Heart left ventricle (tissue), 16 donors: Measurements from ENCODE around the gene MFF. TPM values are rescaled to one million over a fixed set of nuclear protein-coding genes. Genes with fewer than 3 reads are reported as not detected.

Experiments used
- ATAC-seq, 4 donors: fragments of 200-7000 bp; cut with Tn5 transposase; one replicate each; pipeline ENCODE4 v1.9.1; 2020 to 2022; ENCODE audit warnings: moderate library complexity in 4 of 4, mild to moderate bottlenecking in 3 of 4, moderate number of reproducible peaks in 1 of 4
- DNase-seq, 5 donors: peaks; one replicate each; pipeline ENCODE4 v3.0.0-alpha.2; 2020
- H3K27ac ChIP-seq, 12 donors: fragments of 200-600 bp; sonication (generic) in 4 of 12; one replicate each; pipeline versions ENCODE4 v1.5.0 to v1.8.0; 2016 to 2022; ENCODE audit warnings: mild to moderate bottlenecking in 2 of 12
- H3K27me3 ChIP-seq, 9 donors: fragments of 200-600 bp; sonication (generic) in 2 of 9; one replicate each; pipeline versions ENCODE4 v1.5.1 to v1.8.0; 2016 to 2022; ENCODE audit warnings: mild to moderate bottlenecking in 3 of 9
- H3K36me3 ChIP-seq, 9 donors: fragments of 200-600 bp; sonication (generic) in 2 of 9; one replicate each; pipeline versions ENCODE4 v1.5.0 to v1.8.0; 2018 to 2022; ENCODE audit warnings: mild to moderate bottlenecking in 2 of 9
- H3K4me1 ChIP-seq, 12 donors: fragments of 200-600 bp; sonication (generic) in 4 of 12; one replicate each; pipeline versions ENCODE4 v1.5.0 to v1.8.0; 2016 to 2022; ENCODE audit warnings: mild to moderate bottlenecking in 3 of 12
- H3K4me3 ChIP-seq, 12 donors: fragments of 200-600 bp; sonication (generic) in 4 of 12; one replicate each; pipeline versions ENCODE4 v1.5.0 to v1.8.0; 2017 to 2022; ENCODE audit warnings: mild to moderate bottlenecking in 9 of 12, moderate library complexity in 4 of 12
- H3K9me3 ChIP-seq, 12 donors: fragments of 200-600 bp; sonication (generic) in 4 of 12; one replicate each; pipeline versions ENCODE4 v1.5.0 to v1.8.0; 2016 to 2022; ENCODE audit warnings: mild to moderate bottlenecking in 1 of 12
- CTCF ChIP-seq, 12 donors: fragments of 200-600 bp; sonication (generic) in 4 of 12; IDR thresholded peaks; one replicate each; pipeline versions ENCODE4 v1.5.0 to v1.8.0; 2018 to 2022; ENCODE audit warnings: antibody characterized with exemption in 12 of 12, mild to moderate bottlenecking in 5 of 12
- POLR2A ChIP-seq, 2 donors: fragments of 450-650 bp; IDR thresholded peaks; one replicate each; pipeline ENCODE4 v1.6.1; 2017; ENCODE audit warnings: antibody characterized with exemption in 2 of 2, mild to moderate bottlenecking in 2 of 2, moderate library complexity in 2 of 2
- WGBS, 4 donors: extraction: QIAGEN DNeasy Blood & Tissue Kit in 2 of 4; methylation state at CpG; one replicate each; pipeline versions ENCODE4 v1.1.5 to v1.1.7; 2013 to 2018; 5-methylcytosine and 5-hydroxymethylcytosine counted together
- intact Hi-C, 10 donors: fragments of 100-400 bp; cut with DNase I; formaldehyde crosslinking; loops; one replicate each; pipeline versions ENCODE4 v1.11.1 to v1.14.2; 2022
- polyA plus RNA-seq, 2 donors: library from polyadenylated mRNA; stranded (reverse); fragments of 200-250 nt; gene quantifications; one replicate each; pipeline ENCODE4 v1.2.3, GENCODE V29; 2013
- total RNA-seq, 9 donors: library from RNA; depleted of rRNA in 2 of 9; stranded (reverse); fragments of >200 nt in 2 of 9; fragmentation: NEBNext Ultra II Directional in 3 of 9; extraction: Animal tissue kit (Norgen Biotek cat#: 25700) in 3 of 9; gene quantifications; one replicate each; pipeline versions ENCODE4 v1.1.0 to v1.2.4, GENCODE V29; 2016 to 2023
- donor health status: ischemic (EF 13 %, LVEDD 7.1; RV severe dilation, severe dysfunction).
- donor health status: healthy with polysubstance abuse.
- donor health status: DM: no; HTN: yes; CAD: no.
- donor health status: DM: no; HTN: no; CAD: no.
- donor health status: ischemic (EF 25% LVEDD 6.9; RV normal size, moderate dysfunction).
- donor health status: ischemic (EF 25% LVEDD 5.7; RV mildly dilated, moderate dysfunction).
- donor health status: healthy.
- donor health status: DM: yes; HTN: yes; CAD: no.
- donor health status: ischemic (EF 35%, LVEDD 5.7; RV mildly dilated, moderate dysfunction).
- donor health status: nonischemic (EF 11% LVEDD 7.7; RV severe dilation, severe dysfunction).
- donor health status: DM: yes; HTN: yes; CAD: no.
- donor health status: PGD.
- donor health status: ischemic (EF 29% LVEDD 5.4; RV normal size, mild dysfunction).
- donor health status: nonischemic (EF 23%, LVEDD 6.1; RV moderate dilation, normal function).

The MFF gene
- total and polyA plus RNA-seq, 11 donors: 60.1 to 117 (median 79.7) TPM

GRCh38 chr2:227370092-227370491 is 45.0 kb downstream of the MFF start:
- Histone ChIP-seq H3K36me3 (no peaks in the 10 kb centered on the region), H3K27me3 (no peaks in the 10 kb centered on the region), H3K4me1 (peaks cover 0 to 31% (median 0%) of the 10 kb centered on the region in 12 donors), H3K27ac (peak overlapping the region in 2 of 12 donors; percentile 46 to 85), H3K4me3 (no peak overlapping the region), H3K9me3 (no peaks in the 10 kb centered on the region)
- intact Hi-C loops: no loop called here
- WGBS, 4 donors: 87 to 90% (median 89%) methylated on average over 8 of the region's 8 CpGs
- TF ChIP-seq CTCF (IDR thresholded peaks at IDR 0.05): no peak
- TF ChIP-seq POLR2A (IDR thresholded peaks at IDR 0.05): no peak
- no peak for DNase-seq
- ATAC-seq: no peak

GRCh38 chr2:227370791-227371312 is 45.8 kb downstream of the MFF start:
- Histone ChIP-seq H3K36me3 (no peaks in the 10 kb centered on the region), H3K27me3 (no peaks in the 10 kb centered on the region), H3K9me3 (no peaks in the 10 kb centered on the region), H3K27ac (peak overlapping the region in 1 of 12 donors; percentile 89), H3K4me3 (no peak overlapping the region), H3K4me1 (peaks cover 0 to 31% (median 0%) of the 10 kb centered on the region in 12 donors)
- ATAC-seq (peak in 3 of 4 donors; percentile 81 to 90 (median 85)), DNase-seq (peak in 3 of 5 donors; percentile 22 to 61 (median 51))
- intact Hi-C loops: no loop called here
- 65 to 70% (median 68%) methylated on average over 9 of the region's 9 CpGs for WGBS, 4 donors
- TF ChIP-seq POLR2A (IDR thresholded peaks at IDR 0.05): no peak
- no peak for TF ChIP-seq CTCF (IDR thresholded peaks at IDR 0.05)

- Histone ChIP-seq H3K27ac (no peak overlapping the region), H3K4me3 (no peak overlapping the region), H3K9me3 (no peaks in the 10 kb centered on the region), H3K4me1 (peaks cover 0 to 29% (median 0%) of the 10 kb centered on the region in 12 donors), H3K27me3 (peaks cover 0 to 7% (median 0%) of the 10 kb centered on the region in 9 donors), H3K36me3 (no peaks in the 10 kb centered on the region)
- 86 to 89% (median 87%) methylated on average over 10 of the region's 10 CpGs for WGBS, 4 donors
- ATAC-seq: no peak
- intact Hi-C loops: no loop called here
- no peak for DNase-seq
- TF ChIP-seq CTCF (IDR thresholded peaks at IDR 0.05) (no peak), POLR2A (IDR thresholded peaks at IDR 0.05) (no peak)
These were observed 48.3 kb downstream of the MFF start for GRCh38 chr2:227373389-227373788.

- no peaks in the 10 kb centered on the region for H3K36me3 ChIP-seq
- ATAC-seq: no peak
- intact Hi-C loops: no loop called here
- TF ChIP-seq CTCF (IDR thresholded peaks at IDR 0.05): no peak
- TF ChIP-seq POLR2A (IDR thresholded peaks at IDR 0.05): no peak
- no peak for DNase-seq
- 58 to 73% (median 65%) methylated on average over 6 of the region's 6 CpGs for WGBS, 4 donors
- H3K27ac ChIP-seq: no peak overlapping the region
- no peak overlapping the region for H3K4me3 ChIP-seq
- peaks cover 0 to 10% (median 0%) of the 10 kb centered on the region in 9 donors for H3K27me3 ChIP-seq
- peaks cover 0 to 24% (median 0%) of the 10 kb centered on the region in 12 donors for H3K4me1 ChIP-seq
- no peaks in the 10 kb centered on the region for H3K9me3 ChIP-seq
These were observed 49.1 kb downstream of the MFF start for GRCh38 chr2:227374158-227374557.
